H9 (cell line): ENCODE data around the gene BPIFB4. TPM values are rescaled to one million over a fixed set of nuclear protein-coding genes. Genes with fewer than 3 reads are reported as not detected.
"Not testable (repeated sequence)": the region's sequence is repeated elsewhere in the genome, so short reads cannot be mapped to it uniquely, and the experiment has no call there.

Experiments
- DNase-seq: peaks from one replicate; pipeline ENCODE4 v3.0.0-alpha.2; 2017
- H2AFZ ChIP-seq: one replicate; pipeline ENCODE4 v1.6.1; 2013; ENCODE audit warnings: mild to moderate bottlenecking, low read length, control low read depth, moderate library complexity
- H2AK5ac ChIP-seq: 2 replicates; pipeline ENCODE4 v1.6.1; 2013; ENCODE audit warnings: low read length, control low read depth, mixed read lengths; ENCODE audit not compliant: insufficient read length
- H2BK120ac ChIP-seq: one replicate; pipeline ENCODE4 v1.6.1; 2013; ENCODE audit warnings: low read depth, mild to moderate bottlenecking, low read length, control low read depth, inconsistent platforms; ENCODE audit not compliant: poor library complexity, severe bottlenecking
- H2BK12ac ChIP-seq: 2 replicates; pipeline ENCODE4 v1.6.1; 2013; ENCODE audit warnings: low read length, control low read depth, mixed read lengths, low read depth; ENCODE audit not compliant: insufficient read length
- H2BK15ac ChIP-seq: 2 replicates; pipeline ENCODE4 v1.6.1; 2013; ENCODE audit warnings: low read depth, low read length, control low read depth
- H2BK20ac ChIP-seq: one replicate; pipeline ENCODE4 v1.6.1; 2013; ENCODE audit warnings: low read depth, mild to moderate bottlenecking, low read length, control low read depth, inconsistent platforms; ENCODE audit not compliant: poor library complexity, severe bottlenecking
- H2BK5ac ChIP-seq: 2 replicates; pipeline ENCODE4 v1.6.1; 2013; ENCODE audit warnings: low read length, control low read depth, mixed read lengths; ENCODE audit not compliant: insufficient read length
- H3K14ac ChIP-seq: 2 replicates; pipeline ENCODE4 v1.6.1; 2013; ENCODE audit warnings: low read length, control low read depth; ENCODE audit not compliant: insufficient read depth
- H3K18ac ChIP-seq: 2 replicates; pipeline ENCODE4 v1.6.1; 2013; ENCODE audit warnings: low read depth, mild to moderate bottlenecking, mixed read lengths, low read length, control low read depth; ENCODE audit not compliant: insufficient read length
- H3K23ac ChIP-seq: 2 replicates; pipeline ENCODE4 v1.6.1; 2013; ENCODE audit warnings: low read length, control low read depth, mixed read lengths, low read depth; ENCODE audit not compliant: insufficient read length
- H3K23me2 ChIP-seq: 2 replicates; pipeline ENCODE4 v1.6.1; 2013; ENCODE audit warnings: low read depth, mild to moderate bottlenecking, mixed read lengths, low read length, control low read depth; ENCODE audit not compliant: insufficient read length, poor library complexity, severe bottlenecking
- H3K27ac ChIP-seq: 2 replicates; pipeline ENCODE4 v1.5.1; 2013; ENCODE audit warnings: low read length, control low read depth, mixed read lengths, low read depth; ENCODE audit not compliant: insufficient read length
- H3K27me3 ChIP-seq: 2 replicates; pipeline ENCODE4 v1.6.1; 2013; ENCODE audit warnings: low read length, control low read depth, inconsistent platforms; ENCODE audit not compliant: insufficient read depth
- H3K4ac ChIP-seq: 2 replicates; pipeline ENCODE4 v1.6.1; 2013; ENCODE audit warnings: low read depth, mild to moderate bottlenecking, control low read depth, inconsistent platforms, low read length, moderate library complexity
- H3K4me1 ChIP-seq: 2 replicates; pipeline ENCODE4 v1.6.1; 2013; ENCODE audit warnings: low read length, control low read depth, inconsistent platforms; ENCODE audit not compliant: insufficient read depth
- H3K4me2 ChIP-seq: 2 replicates; pipeline ENCODE4 v1.6.1; 2013; ENCODE audit warnings: low read length, control low read depth, mixed read lengths; ENCODE audit not compliant: insufficient read length, insufficient read depth
- H3K56ac ChIP-seq: 2 replicates; pipeline ENCODE4 v1.6.1; 2013; ENCODE audit warnings: low read depth, mild to moderate bottlenecking, mixed read lengths, low read length, control low read depth; ENCODE audit not compliant: insufficient read length
- H3K79me1 ChIP-seq: 2 replicates; pipeline ENCODE4 v1.6.1; 2013; ENCODE audit warnings: low read depth, mild to moderate bottlenecking, moderate library complexity, low read length, control low read depth, inconsistent platforms; ENCODE audit not compliant: insufficient read depth, poor library complexity, severe bottlenecking
- H3K79me2 ChIP-seq: 2 replicates; pipeline ENCODE4 v1.6.1; 2013; ENCODE audit warnings: low read length, control low read depth, inconsistent platforms; ENCODE audit not compliant: insufficient read depth
- H3K9ac ChIP-seq: 2 replicates; pipeline ENCODE4 v1.6.1; 2013; ENCODE audit warnings: low read length, control low read depth, mixed read lengths; ENCODE audit not compliant: insufficient read length; ENCODE audit errors: extremely low read depth
- H3K9me3 ChIP-seq: one replicate; pipeline ENCODE4 v1.6.1; 2013; ENCODE audit warnings: low read depth, low read length, inconsistent platforms; ENCODE audit not compliant: control insufficient read depth
- H3T11ph ChIP-seq: one replicate; pipeline ENCODE4 v1.6.1; 2013; ENCODE audit warnings: mild to moderate bottlenecking, low read length, control low read depth, inconsistent platforms
- H4K20me1 ChIP-seq: one replicate; pipeline ENCODE4 v1.6.1; 2013; ENCODE audit not compliant: control insufficient read depth, insufficient read length, insufficient read depth
- H4K5ac ChIP-seq: 2 replicates; pipeline ENCODE4 v1.6.1; 2013; ENCODE audit warnings: low read depth, mild to moderate bottlenecking, mixed read lengths, low read length, control low read depth; ENCODE audit not compliant: insufficient read length
- H4K8ac ChIP-seq: replicated peaks from 2 replicates; pipeline ENCODE4 v1.6.1; 2013; ENCODE audit warnings: low read length, control low read depth, mixed read lengths, low read depth; ENCODE audit not compliant: insufficient read length
- H4K91ac ChIP-seq: 2 replicates; pipeline ENCODE4 v1.6.1; 2013; ENCODE audit warnings: low read depth, mild to moderate bottlenecking, moderate library complexity, mixed read lengths, low read length, control low read depth; ENCODE audit not compliant: insufficient read length
- H3K27ac Mint-ChIP-seq, 3 experiments: 2 replicates in 2 of 3; 3 replicates in 1 of 3; pipeline ENCODE4 v1.8.0; 2020 to 2021; ENCODE audit warnings: mixed read lengths in 3 of 3, mild to moderate bottlenecking in 1 of 3, moderate library complexity in 1 of 3
- H3K27me3 Mint-ChIP-seq: 2 replicates; pipeline ENCODE4 v1.8.0; 2021; ENCODE audit warnings: low read depth, mild to moderate bottlenecking, moderate library complexity, mixed read lengths
- H3K36me3 Mint-ChIP-seq, 3 experiments: 2 replicates in 2 of 3; 3 replicates in 1 of 3; pipeline ENCODE4 v1.8.0; 2020 to 2021; ENCODE audit warnings: low read depth in 3 of 3, mixed read lengths in 3 of 3; ENCODE audit not compliant: insufficient read depth in 1 of 3
- H3K4me1 Mint-ChIP-seq, 2 experiments: 2 replicates each; pipeline ENCODE4 v1.8.0; 2020; ENCODE audit warnings: mixed read lengths in 2 of 2
- H3K4me3 Mint-ChIP-seq, 2 experiments: 2 replicates in 1 of 2; 3 replicates in 1 of 2; pipeline ENCODE4 v1.8.0; 2020 to 2021; ENCODE audit warnings: mild to moderate bottlenecking in 2 of 2, mixed read lengths in 2 of 2, moderate library complexity in 1 of 2
- H3K9me3 Mint-ChIP-seq, 2 experiments: 2 replicates in 1 of 2; 3 replicates in 1 of 2; pipeline ENCODE4 v1.8.0; 2020; ENCODE audit warnings: mild to moderate bottlenecking in 2 of 2, mixed read lengths in 2 of 2, moderate library complexity in 1 of 2
- CTCF ChIP-seq: fragments of 200-600 bp; sonication (generic); conservative IDR thresholded peaks from 3 replicates; pipeline ENCODE4 v1.8.0; 2021; ENCODE audit warnings: antibody characterized with exemption, mild to moderate bottlenecking
- WGBS: extraction: QIAGEN DNeasy Blood & Tissue Kit; methylation state at CpG from one replicate; pipeline ENCODE4 v1.1.7; 2013; ENCODE audit warnings: missing lambda C conversion rate, low lambda C conversion rate, mixed read lengths; ENCODE audit not compliant: insufficient read length; ENCODE audit errors: extremely low coverage; 5-methylcytosine and 5-hydroxymethylcytosine counted together
- total RNA-seq: library from RNA; stranded (reverse); gene quantifications from 2 replicates; pipeline ENCODE4 v1.2.1, GENCODE V29; 2021

BPIFB4 gene
- total RNA-seq, 1 experiment from 2014 or later, result not detected

- peak; percentile 100 for TF ChIP-seq CTCF
- H3K23ac ChIP-seq, H3K27ac ChIP-seq, H4K91ac ChIP-seq, H3K23me2 ChIP-seq, H3K79me1 ChIP-seq, H2AFZ ChIP-seq, H3K4me3 Mint-ChIP-seq, H4K5ac ChIP-seq, H3K27ac Mint-ChIP-seq, H3K27me3 ChIP-seq, H3K56ac ChIP-seq, H3K4ac ChIP-seq, H3K9me3 ChIP-seq, H3K36me3 Mint-ChIP-seq, H4K20me1 ChIP-seq, H3K14ac ChIP-seq, H3K9me3 Mint-ChIP-seq, H3K18ac ChIP-seq, H2BK15ac ChIP-seq, H3K4me2 ChIP-seq, H3K4me1 Mint-ChIP-seq, H3K9ac ChIP-seq, H3K27me3 Mint-ChIP-seq, H3T11ph ChIP-seq, H2AK5ac ChIP-seq, H2BK120ac ChIP-seq, H3K4me1 ChIP-seq, H2BK12ac ChIP-seq, H2BK20ac ChIP-seq, H3K79me2 ChIP-seq, H2BK5ac ChIP-seq, H4K8ac ChIP-seq: not testable (repeated sequence)
- peak; percentile 74 for DNase-seq
- no CpG with 5 or more reads among the region's 6 CpGs for whole genome bisulfite sequencing
These were observed 16.6 kb downstream of the BPIFB4 start for GRCh38 chr20:33095902-33096584.
